Measurements from ENCODE around the gene POLDIP2. TPM values are rescaled to one million over a fixed set of nuclear protein-coding genes. Genes with fewer than 3 reads are reported as not detected.

POLDIP2 gene
- total and polyA plus RNA-seq, 10 of the 15 experiments (the other 5 are each of a cell fraction or from before 2014, with no cell fraction given) = 22.8 to 196 (median 121) TPM

GRCh38 chr17:28381141-28381825 lies 24.0 kb upstream of the POLDIP2 start:
- TF ChIP-seq ZNF384 (IDR thresholded peaks at IDR 0.05; ENCODE audit: borderline replicate concordance, low read depth, low read length) (no peak), CTCF (IDR thresholded peaks at IDR 0.05 in 2 of 3, conservative IDR thresholded peaks at IDR 0.05 in 1 of 3; ENCODE audit: control insufficient read depth in 2 of 3, extremely low read depth in 1 of 3, insufficient read depth in 1 of 3, low read depth in 3 of 3, low read length in 3 of 3) (peak in 2 of 3 experiments; percentile 23 to 31; a peak in 3 of 6 replicates), POLR2A (IDR thresholded peaks at IDR 0.05; ENCODE audit: low read depth, low read length) (peak; percentile 19; the same call in 1 of the 2 replicates), POLR2AphosphoS5 (IDR thresholded peaks at IDR 0.05; ENCODE audit: low read length) (no peak)

More at GRCh38 chr17:28381141-28381825, 24.0 kb upstream of the POLDIP2 start:
- CTCF ChIA-PET = no interaction called here
- in situ Hi-C loops (cut with MboI) (no loop called here), intact Hi-C loops (cut with micrococcal nuclease; ENCODE audit: unreplicated experiment) (loop anchor here (5.0 kb wide), 1 partner anchor 101 kb away; no protein-coding TSS in a partner anchor)
- no peaks in the 10 kb centered on the region for H3K4me1 ChIP-seq (ENCODE audit: control insufficient read depth, insufficient read depth, low read length)
- RAD21 ChIA-PET (ENCODE audit: unreplicated experiment) = no interaction called here
- H3K36me3 ChIP-seq (ENCODE audit: control insufficient read depth in 2 of 2, insufficient read depth in 2 of 2, low read length in 1 of 2) = no peaks in the 10 kb centered on the region
- BruUV-seq (replicated peaks) = no TSS peak
- no peak overlapping the region for H3K4me2 ChIP-seq (ENCODE audit: control insufficient read depth, insufficient read depth)
- peaks cover 2% of the 10 kb centered on the region; the same call in 1 of the 2 replicates for H3K79me2 ChIP-seq (ENCODE audit: control insufficient read depth, insufficient read depth, low read length)
- ATAC-seq (peak; percentile 41), DNase-seq (ENCODE audit: low read depth, low spot score) (no peak), FAIRE-seq (no peak)
- SMC1A ChIA-PET (ENCODE audit: uncharacterized antibody, unreplicated experiment) = no interaction called here
- WGBS (ENCODE audit: insufficient coverage, insufficient replicate concordance, low lambda C conversion rate, missing lambda C conversion rate) = 32% methylated on average over 72 of the region's 72 CpGs
- POLR2A ChIA-PET = no interaction called here
- H3K27ac ChIP-seq (ENCODE audit: control insufficient read depth, insufficient read depth) = no peak overlapping the region
- H3K4me3 ChIP-seq = no peak overlapping the region
- no peak overlapping the region for H3K9ac ChIP-seq (ENCODE audit: control insufficient read depth, insufficient read depth, low read length)
- no peaks in the 10 kb centered on the region for H4K20me1 ChIP-seq (ENCODE audit: control insufficient read depth, insufficient read depth)
- no peaks in the 10 kb centered on the region; a peak in 2 of 4 replicates for H3K27me3 ChIP-seq (replicated peaks in 1 of 2; ENCODE audit: control insufficient read depth in 2 of 2, insufficient read depth in 2 of 2, low read length in 1 of 2)
- no peak overlapping the region for H2AFZ ChIP-seq (ENCODE audit: control insufficient read depth, low read depth, low read length)
- no peaks in the 10 kb centered on the region for H3K9me3 ChIP-seq (replicated peaks; ENCODE audit: control insufficient read depth, insufficient read depth, low read length)

All from GM12878 (cell line).